Right lobe of liver (tissue), 4 donors: Measurements from ENCODE around the gene TNRC6C.

Source experiments
- POLR2A ChIP-seq: fragments of 450-650 bp; IDR thresholded peaks from one replicate; pipeline ENCODE4 v1.6.1; 2017; ENCODE audit warnings: antibody characterized with exemption, mild to moderate bottlenecking
- TF ChIP-seq, protein P1 (sequence below), 4 donors: fragments of 200-600 bp in 3 of 4; fragments of 450-650 bp in 1 of 4; IDR thresholded peaks; one replicate each; pipeline versions ENCODE4 v1.5.1 to v1.8.0; 2016 to 2022; ENCODE audit warnings: antibody characterized with exemption in 4 of 4, mild to moderate bottlenecking in 2 of 4
- donor health status: DM: no; HTN: no; CAD: no.
- donor health status: DM: no; HTN: no; CAD: no.
- donor health status: DM: no; HTN: yes; CAD: no.

- TF ChIP-seq, protein P1, sequence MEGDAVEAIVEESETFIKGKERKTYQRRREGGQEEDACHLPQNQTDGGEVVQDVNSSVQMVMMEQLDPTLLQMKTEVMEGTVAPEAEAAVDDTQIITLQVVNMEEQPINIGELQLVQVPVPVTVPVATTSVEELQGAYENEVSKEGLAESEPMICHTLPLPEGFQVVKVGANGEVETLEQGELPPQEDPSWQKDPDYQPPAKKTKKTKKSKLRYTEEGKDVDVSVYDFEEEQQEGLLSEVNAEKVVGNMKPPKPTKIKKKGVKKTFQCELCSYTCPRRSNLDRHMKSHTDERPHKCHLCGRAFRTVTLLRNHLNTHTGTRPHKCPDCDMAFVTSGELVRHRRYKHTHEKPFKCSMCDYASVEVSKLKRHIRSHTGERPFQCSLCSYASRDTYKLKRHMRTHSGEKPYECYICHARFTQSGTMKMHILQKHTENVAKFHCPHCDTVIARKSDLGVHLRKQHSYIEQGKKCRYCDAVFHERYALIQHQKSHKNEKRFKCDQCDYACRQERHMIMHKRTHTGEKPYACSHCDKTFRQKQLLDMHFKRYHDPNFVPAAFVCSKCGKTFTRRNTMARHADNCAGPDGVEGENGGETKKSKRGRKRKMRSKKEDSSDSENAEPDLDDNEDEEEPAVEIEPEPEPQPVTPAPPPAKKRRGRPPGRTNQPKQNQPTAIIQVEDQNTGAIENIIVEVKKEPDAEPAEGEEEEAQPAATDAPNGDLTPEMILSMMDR (IDR thresholded peaks at IDR 0.05) = no peak
- no peak for TF ChIP-seq POLR2A
Observed at GRCh38 chr17:77959126-77959925, 823 bp downstream of the TNRC6C start.
